ENCODE measurements around the gene CHD9NB. TPM values are rescaled to one million over a fixed set of nuclear protein-coding genes. Genes with fewer than 3 reads are reported as not detected.

CHD9NB gene
- total RNA-seq, 1 experiment from 2014 or later = 6.4 TPM

- no peak for TF ChIP-seq CTCF (IDR thresholded peaks at IDR 0.05; ENCODE audit: unreplicated experiment)
- H3K27ac Mint-ChIP-seq (ENCODE audit: unreplicated experiment) = no peak overlapping the region
- BruUV-seq (replicated peaks) = no TSS peak
- H3K9me3 Mint-ChIP-seq (ENCODE audit: low read depth, unreplicated experiment) = no peaks in the 10 kb centered on the region
- peaks cover 29% of the 10 kb centered on the region for H3K4me1 Mint-ChIP-seq (ENCODE audit: low read depth, unreplicated experiment)
- CTCF ChIA-PET = no interaction called here
- H3K27me3 Mint-ChIP-seq (ENCODE audit: unreplicated experiment) = no peaks in the 10 kb centered on the region
- H3K4me3 Mint-ChIP-seq (ENCODE audit: low read depth, unreplicated experiment) = no peak overlapping the region
- intact Hi-C loops (cut with micrococcal nuclease; ENCODE audit: unreplicated experiment) = no loop called here
- H3K36me3 Mint-ChIP-seq (ENCODE audit: insufficient read depth, unreplicated experiment) = peaks cover 11% of the 10 kb centered on the region
- no peak for DNase-seq
Measured at GRCh38 chr16:53059672-53060071, 7.0 kb upstream of the CHD9NB start.

GRCh38 chr16:53058882-53059281 is 6.2 kb upstream of the CHD9NB start:
- H3K27me3 Mint-ChIP-seq (ENCODE audit: unreplicated experiment) = no peaks in the 10 kb centered on the region
- no TSS peak for BruUV-seq (replicated peaks)
- no peaks in the 10 kb centered on the region for H3K9me3 Mint-ChIP-seq (ENCODE audit: low read depth, unreplicated experiment)
- TF ChIP-seq CTCF (IDR thresholded peaks at IDR 0.05; ENCODE audit: unreplicated experiment) = no peak
- intact Hi-C loops (cut with micrococcal nuclease; ENCODE audit: unreplicated experiment) = no loop called here
- CTCF ChIA-PET = no interaction called here
- no peak overlapping the region for H3K4me3 Mint-ChIP-seq (ENCODE audit: low read depth, unreplicated experiment)
- H3K4me1 Mint-ChIP-seq (ENCODE audit: low read depth, unreplicated experiment) = peaks cover 29% of the 10 kb centered on the region
- H3K27ac Mint-ChIP-seq (ENCODE audit: unreplicated experiment) = no peak overlapping the region
- peaks cover 19% of the 10 kb centered on the region for H3K36me3 Mint-ChIP-seq (ENCODE audit: insufficient read depth, unreplicated experiment)
- no peak for DNase-seq

DNA sequence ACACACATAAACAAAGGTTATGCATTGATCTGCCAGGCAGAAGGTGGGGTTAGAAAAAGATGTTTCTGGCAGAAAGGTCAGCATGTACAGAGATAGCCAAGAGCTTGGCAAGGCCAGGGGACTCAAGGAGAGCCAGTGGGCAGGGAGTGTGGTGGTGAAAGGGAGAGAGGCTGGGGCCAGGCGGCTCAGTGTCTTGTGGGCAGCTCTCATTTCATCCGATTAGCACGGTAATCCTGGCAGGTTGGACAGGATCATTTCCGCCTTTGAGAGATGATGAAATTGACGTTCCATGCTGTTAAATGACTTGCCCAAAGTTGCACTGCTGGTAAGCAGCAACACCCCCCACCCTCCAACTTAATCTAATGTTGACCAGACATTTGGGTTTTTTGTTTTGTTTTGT is 5.7 kb upstream of the CHD9NB start:
- H3K4me3 Mint-ChIP-seq (ENCODE audit: low read depth, unreplicated experiment) = no peak overlapping the region
- no peaks in the 10 kb centered on the region for H3K9me3 Mint-ChIP-seq (ENCODE audit: low read depth, unreplicated experiment)
- no peaks in the 10 kb centered on the region for H3K27me3 Mint-ChIP-seq (ENCODE audit: unreplicated experiment)
- CTCF ChIA-PET = no interaction called here
- intact Hi-C loops (cut with micrococcal nuclease; ENCODE audit: unreplicated experiment) = no loop called here
- TF ChIP-seq CTCF (IDR thresholded peaks at IDR 0.05; ENCODE audit: unreplicated experiment) = no peak
- H3K4me1 Mint-ChIP-seq (ENCODE audit: low read depth, unreplicated experiment) = peaks cover 30% of the 10 kb centered on the region
- DNase-seq = no peak
- BruUV-seq (replicated peaks) = no TSS peak
- no peak overlapping the region for H3K27ac Mint-ChIP-seq (ENCODE audit: unreplicated experiment)
- peaks cover 20% of the 10 kb centered on the region for H3K36me3 Mint-ChIP-seq (ENCODE audit: insufficient read depth, unreplicated experiment)

DNA sequence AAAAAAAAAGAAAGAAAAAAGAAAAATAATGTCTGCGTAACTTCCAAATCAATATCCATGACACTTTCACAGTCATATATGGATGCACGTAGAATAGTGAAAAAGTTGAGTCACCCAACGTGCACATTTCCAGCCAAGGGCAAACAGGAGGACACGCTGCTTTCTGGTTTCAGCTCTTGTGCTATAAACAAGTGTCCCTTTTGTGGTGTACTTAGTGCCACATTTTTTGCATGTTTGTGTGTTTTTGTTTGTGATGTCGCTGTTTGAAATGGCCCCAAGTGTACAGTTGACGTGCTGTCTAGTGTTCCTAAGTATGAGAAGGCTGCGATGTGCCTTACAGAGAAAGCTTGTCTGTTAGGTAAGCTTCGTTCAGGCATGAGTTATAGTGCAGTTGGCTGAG is 5.0 kb upstream of the CHD9NB start:
- no TSS peak for BruUV-seq (replicated peaks)
- CTCF ChIA-PET = no interaction called here
- peaks cover 38% of the 10 kb centered on the region for H3K4me1 Mint-ChIP-seq (ENCODE audit: low read depth, unreplicated experiment)
- TF ChIP-seq CTCF (IDR thresholded peaks at IDR 0.05; ENCODE audit: unreplicated experiment) = no peak
- no peak overlapping the region for H3K27ac Mint-ChIP-seq (ENCODE audit: unreplicated experiment)
- intact Hi-C loops (cut with micrococcal nuclease; ENCODE audit: unreplicated experiment) = no loop called here
- DNase-seq = no peak
- no peaks in the 10 kb centered on the region for H3K9me3 Mint-ChIP-seq (ENCODE audit: low read depth, unreplicated experiment)
- H3K4me3 Mint-ChIP-seq (ENCODE audit: low read depth, unreplicated experiment) = no peak overlapping the region
- H3K27me3 Mint-ChIP-seq (ENCODE audit: unreplicated experiment) = no peaks in the 10 kb centered on the region
- peaks cover 28% of the 10 kb centered on the region for H3K36me3 Mint-ChIP-seq (ENCODE audit: insufficient read depth, unreplicated experiment)

Data from Calu3 (cell line).